HepG2 (cell line): ENCODE results near the gene MMP24OS. TPM values are rescaled to one million over a fixed set of nuclear protein-coding genes. Genes with fewer than 3 reads are reported as not detected.

Experiments
- DMTF1 ChIP-seq: sonication (generic); formaldehyde crosslinking; IDR thresholded peaks from 2 replicates; pipeline ENCODE4 v1.4.0; 2020; ENCODE audit warnings: mild to moderate bottlenecking, missing genetic modification reagents
- TSC22D2 ChIP-seq: sonication (generic); formaldehyde crosslinking; IDR thresholded peaks from 2 replicates; pipeline ENCODE4 v1.5.1; 2020; ENCODE audit warnings: missing genetic modification reagents, mild to moderate bottlenecking, borderline replicate concordance
- ZNF704 ChIP-seq: sonication (generic); formaldehyde crosslinking; IDR thresholded peaks from 2 replicates; pipeline ENCODE4 v1.8.1; 2023; ENCODE audit warnings: mild to moderate bottlenecking, inconsistent platforms, moderate library complexity, missing genetic modification reagents, borderline replicate concordance
- ZNF841 ChIP-seq: sonication (generic); formaldehyde crosslinking; IDR thresholded peaks from 2 replicates; pipeline ENCODE4 v1.8.1; 2023; ENCODE audit warnings: missing genetic modification reagents, borderline replicate concordance
- polyA plus RNA-seq, 8 experiments: library from polyadenylated mRNA; depleted of rRNA in 3 of 8; stranded (reverse) in 7 of 8; unstranded in 1 of 8; fragments of >200 nt; fragmentation: Illumina TruSeq in 4 of 8; extraction: Trizol in 4 of 8; gene quantifications; 2 replicates each; pipeline versions ENCODE4 v1.2.1 to v1.2.3, GENCODE V29; 2011 to 2016; ENCODE audit warnings: low read depth in 4 of 8, missing spikeins in 1 of 8, mixed read lengths in 1 of 8; ENCODE audit not compliant: insufficient read depth in 1 of 8
- total RNA-seq, 5 experiments: library from RNA; depleted of rRNA; stranded (reverse); fragments of >200 nt; fragmentation: Illumina TruSeq; extraction: Trizol; gene quantifications; 2 replicates each; pipeline ENCODE4 v1.2.3, GENCODE V29; 2016; ENCODE audit warnings: low read depth in 1 of 5
- TF ChIP-seq, protein P1 (sequence below): sonication (generic); formaldehyde crosslinking; IDR thresholded peaks from 2 replicates; pipeline ENCODE4 v1.5.0; 2020; ENCODE audit warnings: missing genetic modification reagents

Gene MMP24OS
- total and polyA plus RNA-seq, 2 of the 13 experiments (the other 11 are each of a cell fraction or from before 2014, with no cell fraction given), result 6.0 to 8.5 TPM

- TF ChIP-seq, protein P1, sequence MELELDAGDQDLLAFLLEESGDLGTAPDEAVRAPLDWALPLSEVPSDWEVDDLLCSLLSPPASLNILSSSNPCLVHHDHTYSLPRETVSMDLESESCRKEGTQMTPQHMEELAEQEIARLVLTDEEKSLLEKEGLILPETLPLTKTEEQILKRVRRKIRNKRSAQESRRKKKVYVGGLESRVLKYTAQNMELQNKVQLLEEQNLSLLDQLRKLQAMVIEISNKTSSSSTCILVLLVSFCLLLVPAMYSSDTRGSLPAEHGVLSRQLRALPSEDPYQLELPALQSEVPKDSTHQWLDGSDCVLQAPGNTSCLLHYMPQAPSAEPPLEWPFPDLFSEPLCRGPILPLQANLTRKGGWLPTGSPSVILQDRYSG (CRISPR knock-in tag), result no peak
- TF ChIP-seq TSC22D2 (CRISPR knock-in tag) (peak; percentile 34; the same call in 1 of the 2 replicates), ZNF841 (CRISPR knock-in tag) (peak; percentile 69; the same call in 1 of the 2 replicates), DMTF1 (0 out of 2 replicates have a peak, but pooled peaks have one; percentile 5), ZNF704 (no peak; the same call in 1 of the 2 replicates)
These were observed 6.5 kb upstream of the MMP24OS start, which contains the start of gene EIF6 (continued) for GRCh38 chr20:35284267-35284991.
